ENCODE data around the gene ABHD17C. TPM values are rescaled to one million over a fixed set of nuclear protein-coding genes. Genes with fewer than 3 reads are reported as not detected.

The ABHD17C gene
- total and polyA plus RNA-seq, 2 of the 8 experiments (the other 6 are each of a cell fraction or from before 2014, with no cell fraction given) = 20.2 to 29.8 TPM

DNA sequence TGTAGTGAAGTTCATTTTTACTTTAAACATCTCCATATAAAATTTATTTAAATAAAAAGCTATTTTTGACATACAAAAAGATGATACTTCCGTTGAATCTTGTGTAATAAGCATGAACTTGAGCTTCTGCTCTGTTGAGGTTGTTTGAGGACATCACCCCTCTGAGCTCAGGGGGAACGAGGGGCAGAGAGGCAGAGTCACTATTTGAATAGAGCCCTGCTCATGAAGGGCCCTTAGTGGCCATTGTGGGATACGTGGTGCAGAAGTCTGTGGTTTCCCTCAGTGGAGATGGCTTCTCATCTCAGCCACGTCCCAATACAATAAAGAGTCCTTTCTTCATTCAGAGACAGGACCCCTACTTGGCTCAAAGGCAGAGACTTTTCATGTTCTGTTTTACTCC lies 94.7 kb downstream of the ABHD17C start:
- Histone ChIP-seq H3K4me1 (replicated peaks in 1 of 4; ENCODE audit: control insufficient read depth in 3 of 4, insufficient read depth in 4 of 4, low read length in 3 of 4) (no peaks in the 10 kb centered on the region), H4K20me1 (replicated peaks in 1 of 2; ENCODE audit: control insufficient read depth in 1 of 2, insufficient read depth in 2 of 2, low read length in 2 of 2) (no peaks in the 10 kb centered on the region), H3K79me2 (ENCODE audit: control insufficient read depth in 1 of 2, insufficient read depth in 2 of 2, low read length in 2 of 2) (no peaks in the 10 kb centered on the region), H3K14ac (ENCODE audit: insufficient read length) (no peak overlapping the region), H4K91ac (replicated peaks; ENCODE audit: insufficient read length, low read length) (no peak overlapping the region), H3K56ac (replicated peaks; ENCODE audit: insufficient read length, low read depth, low read length) (no peak overlapping the region), H3K4me3 (ENCODE audit: extremely low read depth in 1 of 4, insufficient read depth in 2 of 4, low read depth in 3 of 4, low read length in 4 of 4) (no peak overlapping the region), H4K8ac (ENCODE audit: extremely low read depth, insufficient read depth, low read length) (no peak overlapping the region), H3K27ac (ENCODE audit: low read depth, low read length) (no peak overlapping the region), H3K9ac (replicated peaks in 1 of 4; ENCODE audit: extremely low read depth in 1 of 4, low read depth in 3 of 4, low read length in 3 of 4) (no peak overlapping the region), H2BK5ac (ENCODE audit: low read depth, low read length) (no peak overlapping the region), H2BK15ac (ENCODE audit: low read length) (no peak overlapping the region), H3K79me1 (ENCODE audit: low read depth, low read length) (no peaks in the 10 kb centered on the region; the same call in 1 of the 2 replicates), H2BK120ac (replicated peaks; ENCODE audit: low read depth, low read length) (no peak overlapping the region), H2BK20ac (ENCODE audit: low read length) (no peak overlapping the region), H3K23ac (ENCODE audit: insufficient read length) (no peak overlapping the region), H3K18ac (ENCODE audit: extremely low read depth, low read length) (no peak overlapping the region), H3K4me2 (ENCODE audit: insufficient read depth in 1 of 2, low read depth in 2 of 2, low read length in 2 of 2) (no peak overlapping the region), H2AFZ (ENCODE audit: low read length) (no peak overlapping the region), H3K9me3 (ENCODE audit: insufficient read depth in 2 of 2, low read depth in 1 of 2, low read length in 1 of 2) (no peaks in the 10 kb centered on the region), H2AK5ac (ENCODE audit: low read depth, low read length) (no peak overlapping the region), H2BK12ac (ENCODE audit: low read depth, low read length) (no peak overlapping the region), H3K36me3 (ENCODE audit: control insufficient read depth in 2 of 4, insufficient read depth in 4 of 4, low read length in 3 of 4) (no peaks in the 10 kb centered on the region), H3K4ac (replicated peaks; ENCODE audit: insufficient read length, low read depth, low read length) (no peak overlapping the region), H3K23me2 (ENCODE audit: low read depth, low read length) (no peaks in the 10 kb centered on the region), H3K27me3 (replicated peaks in 1 of 4; ENCODE audit: control insufficient read depth in 3 of 4, extremely low read depth in 1 of 4, insufficient read depth in 3 of 4, low read length in 3 of 4) (no peaks in the 10 kb centered on the region; a peak in 1 of 7 replicates), H4K5ac (ENCODE audit: insufficient read length, low read depth, low read length) (no peak overlapping the region)
- DNase-seq (ENCODE audit: low read depth in 1 of 2, low spot score in 2 of 2) (no peak), FAIRE-seq (no peak)
- WGBS, 2 experiments (ENCODE audit: extremely low coverage in 1 of 2, insufficient coverage in 1 of 2, insufficient read length in 1 of 2, insufficient replicate concordance in 2 of 2, low coverage in 1 of 2, low lambda C conversion rate in 2 of 2, missing lambda C conversion rate in 1 of 2) = 90% methylated on average over 4 of the region's 4 CpGs; no CpG with 5 or more reads in 1 of the 2 experiments
- POLR2A ChIA-PET (ENCODE audit: partially characterized antibody) = no interaction called here
- CTCF ChIA-PET (ENCODE audit: partially characterized antibody) = interaction anchor here (1.0 to 5.5 kb wide), 3 partner anchors 10 to 123 kb away, joined by 3 to 27 read pairs (median 4); partner anchors contain the start of gene CEMIP
- TF ChIP-seq JUN (IDR thresholded peaks at IDR 0.05; ENCODE audit: low read depth, low read length) (no peak), CHD1 (IDR thresholded peaks at IDR 0.05; ENCODE audit: low read depth, low read length) (no peak), PHF8 (conservative IDR thresholded peaks at IDR 0.05; ENCODE audit: low read depth, low read length) (no peak), SRF (IDR thresholded peaks at IDR 0.05; ENCODE audit: low read depth, low read length) (no peak), CEBPB (IDR thresholded peaks at IDR 0.05; ENCODE audit: low read depth, low read length) (no peak)

All from H1 (cell line).